ENCODE measurements around the gene NEMP1.
"Not testable (repeated sequence)": the region's sequence is repeated elsewhere in the genome, so short reads cannot be mapped to it uniquely, and the experiment has no call there.

The NEMP1 gene

DNA sequence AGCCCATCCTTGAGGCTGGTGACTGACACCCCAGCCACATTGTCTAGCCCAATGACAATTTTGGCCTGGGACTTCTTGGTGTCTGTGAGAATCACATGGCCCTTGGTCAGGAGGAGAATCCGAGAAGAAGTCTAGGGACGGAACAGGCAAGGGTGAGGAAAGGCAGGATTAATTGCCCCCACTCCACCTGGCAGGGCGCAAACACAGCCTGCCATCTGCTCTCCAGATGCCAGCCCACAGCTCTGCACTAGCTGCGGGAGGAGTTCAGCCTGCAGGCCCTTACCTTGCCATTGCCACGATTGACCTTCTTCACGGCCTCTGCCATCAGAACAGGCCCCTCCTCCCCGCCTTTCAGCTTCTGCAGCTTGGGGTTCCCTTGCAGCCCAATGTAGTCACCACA, 49.1 kb downstream of the NEMP1 start:
- no peak for DNase-seq (ENCODE audit: low read depth in 2 of 2)

DNA sequence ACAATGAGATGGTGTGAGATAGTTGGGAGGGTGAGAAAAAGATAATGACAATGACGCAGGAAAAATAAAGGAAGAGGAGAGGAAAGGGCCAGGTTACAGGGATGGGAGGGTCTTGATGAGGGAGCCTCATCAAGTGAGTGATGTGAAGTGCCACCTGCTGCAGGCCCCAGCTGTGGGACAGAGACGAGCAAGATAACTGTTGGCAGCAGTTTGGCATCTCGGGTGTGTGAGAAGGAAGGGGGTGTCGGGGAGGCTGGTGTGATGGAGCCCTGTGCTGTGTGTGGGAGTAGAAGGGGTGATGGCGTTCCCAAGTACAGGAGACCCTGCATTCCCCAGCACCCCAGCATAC, 50.8 kb downstream of the NEMP1 start:
- DNase-seq (ENCODE audit: low read depth in 2 of 2) = no peak

DNA sequence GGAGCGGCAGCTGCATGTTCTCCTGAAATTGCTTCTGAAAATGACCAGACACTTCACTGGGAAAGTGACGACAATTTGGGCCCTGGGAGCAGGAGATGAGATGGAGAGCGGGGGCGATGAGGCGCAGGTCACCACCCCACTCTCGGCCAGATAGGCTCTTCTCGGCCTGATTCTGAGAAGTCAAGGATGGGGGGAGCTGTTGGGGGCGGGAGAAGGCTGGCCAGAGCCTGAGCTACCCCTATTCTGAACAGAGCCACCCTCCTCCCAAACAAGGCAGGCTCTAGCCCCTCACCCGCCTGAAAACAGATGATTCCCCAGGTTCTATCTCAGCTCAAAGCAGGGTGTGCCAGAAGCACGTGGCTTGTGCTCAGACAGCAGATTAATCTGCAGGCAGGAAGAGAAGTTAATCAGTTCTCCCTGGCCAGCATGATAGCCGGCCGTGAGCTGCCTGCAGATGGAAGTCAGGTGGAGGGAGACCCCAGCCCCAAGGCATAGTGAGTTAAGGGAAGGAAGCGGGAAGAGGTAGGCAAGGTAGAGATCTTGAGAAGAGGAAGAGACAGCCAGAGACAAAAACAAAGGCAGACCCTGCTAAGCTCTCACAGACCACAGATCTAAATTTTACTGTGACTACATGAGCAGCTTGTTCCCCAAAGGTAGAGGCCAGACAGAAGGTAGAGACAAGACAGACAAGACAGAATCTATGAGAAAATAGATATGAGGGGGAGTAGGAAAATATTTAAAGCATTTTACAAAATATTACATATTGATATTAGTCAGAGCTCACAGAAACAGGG, 51.4 kb downstream of the NEMP1 start:
- no peak for DNase-seq (ENCODE audit: low read depth in 2 of 2)

DNA sequence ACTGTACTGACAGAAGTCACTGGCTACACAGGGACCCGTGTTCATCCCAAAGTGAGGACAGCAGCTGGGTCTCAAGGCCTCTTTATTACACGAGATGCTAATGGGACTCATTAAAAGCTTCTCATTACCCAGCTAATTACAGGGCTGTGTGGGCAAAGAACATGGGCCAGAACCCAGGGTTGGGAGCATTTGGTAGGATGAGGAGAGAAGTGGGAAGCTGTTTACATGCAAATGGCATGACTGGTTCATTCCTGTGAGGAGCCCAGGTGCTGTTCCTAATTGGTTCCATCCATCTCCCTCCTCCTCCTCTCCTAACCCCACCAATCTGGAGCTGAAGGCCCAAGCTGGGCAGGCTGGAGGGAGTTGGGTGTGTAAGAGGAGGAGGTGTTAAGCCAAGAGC, 53.4 kb downstream of the NEMP1 start:
- DNase-seq (ENCODE audit: low read depth in 2 of 2) = no peak

GRCh38 chr12:57022324-57022723, 56.3 kb downstream of the NEMP1 start:
- not testable (repeated sequence) for DNase-seq (ENCODE audit: low read depth in 2 of 2)

DNA sequence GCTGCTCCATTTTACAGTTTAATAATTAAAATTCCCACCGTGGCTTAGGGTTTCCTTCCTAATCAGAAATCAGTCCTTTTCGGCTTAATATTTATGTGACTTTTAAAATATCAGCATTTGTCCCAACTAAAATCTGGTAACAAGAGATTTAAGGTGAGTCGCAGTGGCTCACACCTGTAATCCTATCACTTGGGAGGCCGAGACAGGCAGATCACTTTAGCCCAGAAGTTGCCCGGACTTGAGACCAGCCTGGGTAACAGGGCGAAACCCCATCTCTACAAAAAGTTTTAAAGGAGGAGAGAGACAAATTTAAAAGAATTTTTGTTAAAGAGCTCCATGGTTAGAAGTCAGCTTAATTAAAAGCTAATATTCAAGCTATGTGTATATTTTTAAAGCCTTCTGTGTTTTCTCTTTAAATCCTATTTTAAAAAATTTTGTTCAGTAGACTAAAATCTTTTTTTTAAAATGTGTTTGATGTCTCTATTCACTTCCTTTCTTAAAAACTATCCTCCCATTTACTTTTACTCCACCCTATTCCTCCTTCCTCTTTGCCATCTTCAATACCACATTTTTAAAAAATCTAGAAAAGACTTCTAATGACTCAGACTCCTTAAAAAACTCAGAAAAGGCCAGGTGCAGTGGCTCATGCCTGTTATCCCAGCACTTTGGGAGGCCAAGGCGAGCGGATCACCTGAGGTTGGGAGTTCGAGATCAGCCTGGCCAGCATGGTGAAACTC, 58.4 kb downstream of the NEMP1 start:
- no peak for DNase-seq (ENCODE audit: low read depth in 2 of 2)

DNA sequence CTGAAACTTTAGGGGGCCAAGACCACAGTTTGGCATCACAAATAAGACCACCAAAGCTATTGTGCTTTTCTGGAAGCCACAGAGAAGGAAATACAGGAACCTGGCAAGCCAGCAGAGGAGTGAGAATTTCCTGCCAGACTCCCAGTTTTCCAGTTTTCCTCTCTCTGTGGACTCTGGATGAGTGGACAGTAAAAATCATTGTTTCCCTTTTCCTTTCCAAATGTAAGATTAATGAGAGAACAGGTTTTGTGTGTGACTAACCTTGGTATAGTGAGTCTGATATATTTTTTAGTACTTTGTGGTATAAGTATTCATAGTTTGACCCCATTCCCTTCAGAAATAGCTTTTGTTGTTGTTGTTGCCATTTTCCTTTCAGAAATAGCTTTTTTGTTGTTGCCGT, 59.7 kb downstream of the NEMP1 start:
- DNase-seq (ENCODE audit: low read depth in 2 of 2) = no peak

DNA sequence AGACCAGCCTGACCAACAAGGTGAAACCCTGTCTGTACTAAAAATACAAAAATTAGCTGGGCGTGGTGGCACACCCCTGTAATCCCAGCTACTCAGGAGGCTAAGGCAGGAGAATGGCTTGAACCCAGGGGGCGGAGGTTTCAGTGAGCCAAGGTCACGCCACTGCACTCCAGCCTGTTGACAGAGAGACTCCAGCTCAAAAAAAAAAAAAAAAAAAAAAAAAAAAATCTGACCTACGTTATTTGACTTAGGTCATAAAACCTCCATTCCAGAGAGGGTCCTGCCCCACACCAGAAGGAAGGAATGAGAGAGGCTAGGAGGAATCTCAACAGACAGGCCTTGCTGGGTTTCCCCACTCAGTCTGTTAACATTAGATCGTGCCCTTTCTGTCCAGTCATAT, 60.2 kb downstream of the NEMP1 start:
- not testable (repeated sequence) for DNase-seq (ENCODE audit: low read depth in 2 of 2)

GRCh38 chr12:57016348-57016747, 62.2 kb downstream of the NEMP1 start, which contains the start of gene TAC3:
TSS of gene TAC3 (minus strand) at chr12:57016529. CDS start at chr12:57015797, 732 bp downstream.
- DNase-seq (ENCODE audit: low read depth in 2 of 2) = no peak

- DNase-seq (ENCODE audit: low read depth in 2 of 2) = no peak
These were observed 65.8 kb downstream of the NEMP1 start for GRCh38 chr12:57012600-57013465.

DNA sequence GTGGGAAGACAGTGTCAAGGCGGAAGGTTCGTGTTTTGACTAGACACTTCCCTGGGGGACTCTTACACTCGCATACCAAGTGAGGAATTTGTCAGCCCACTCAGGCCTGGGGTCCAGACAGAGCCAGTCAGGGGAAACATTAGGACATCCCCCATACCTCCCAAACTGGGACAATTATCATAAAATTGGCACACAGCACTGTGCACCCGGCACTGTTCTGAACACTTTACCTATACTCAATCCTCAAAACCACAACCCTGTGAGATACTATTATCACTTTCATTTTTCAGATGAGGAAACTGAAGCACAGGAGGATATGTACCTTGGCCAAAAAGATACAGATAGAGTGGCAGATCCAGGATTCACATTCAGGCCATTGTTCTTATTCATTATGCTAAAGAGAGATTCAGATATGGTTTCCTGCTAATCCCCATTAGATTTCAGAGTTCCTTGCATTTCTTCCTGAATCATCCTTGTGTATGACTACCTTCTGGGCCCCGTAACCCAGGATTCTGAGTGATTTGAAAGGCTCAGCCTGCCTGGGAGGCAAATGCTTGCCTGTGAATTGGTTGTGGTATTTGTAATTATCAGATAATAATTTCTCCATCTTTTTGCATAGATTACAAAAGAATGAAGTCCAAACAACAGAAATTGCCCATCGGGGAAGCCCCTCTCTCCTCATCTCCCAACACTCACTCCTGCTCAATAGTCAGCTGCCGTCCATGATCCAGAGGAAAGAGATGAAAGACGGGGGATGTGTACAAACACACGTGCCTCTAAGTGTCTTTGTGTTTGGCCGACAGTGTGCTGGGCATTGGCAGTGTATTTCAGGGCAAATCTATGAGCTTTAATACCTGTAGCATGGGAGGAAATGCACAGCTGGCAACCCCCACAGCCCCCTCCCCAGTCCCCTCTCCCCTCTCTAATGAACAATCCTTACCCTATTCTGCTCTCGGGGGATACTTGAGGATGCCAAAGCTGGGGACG, 66.9 kb downstream of the NEMP1 start:
- no peak for DNase-seq (ENCODE audit: low read depth in 2 of 2)

DNA sequence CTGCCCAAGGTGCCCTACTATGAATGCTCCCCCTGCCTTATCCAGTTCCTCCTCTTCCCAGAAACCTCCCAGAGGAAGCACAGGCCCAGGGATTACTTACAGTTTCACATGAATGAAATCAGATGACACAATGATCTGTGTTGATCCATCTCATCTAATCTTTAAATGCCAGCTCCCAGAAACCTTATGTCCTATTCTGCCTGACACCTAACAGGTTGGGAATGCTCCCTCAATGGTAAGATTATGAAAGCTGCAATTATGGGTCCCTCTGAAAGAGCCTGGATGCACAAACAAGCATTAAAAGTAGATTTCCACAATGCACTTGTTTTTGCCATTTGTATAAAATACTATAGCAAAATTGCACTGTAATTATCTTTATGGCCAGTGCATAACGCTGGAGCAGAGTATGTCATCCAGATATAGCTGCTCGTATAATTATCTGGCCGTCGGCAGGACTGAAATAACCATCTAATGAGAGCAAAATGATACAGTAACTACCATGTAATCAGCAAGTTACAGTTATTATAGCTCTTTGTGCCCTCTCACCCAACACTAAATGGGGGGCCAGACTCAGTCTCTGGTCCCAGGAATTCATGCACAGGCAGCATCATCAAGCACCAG, 67.9 kb downstream of the NEMP1 start:
- DNase-seq (ENCODE audit: low read depth in 2 of 2) = no peak

DNA sequence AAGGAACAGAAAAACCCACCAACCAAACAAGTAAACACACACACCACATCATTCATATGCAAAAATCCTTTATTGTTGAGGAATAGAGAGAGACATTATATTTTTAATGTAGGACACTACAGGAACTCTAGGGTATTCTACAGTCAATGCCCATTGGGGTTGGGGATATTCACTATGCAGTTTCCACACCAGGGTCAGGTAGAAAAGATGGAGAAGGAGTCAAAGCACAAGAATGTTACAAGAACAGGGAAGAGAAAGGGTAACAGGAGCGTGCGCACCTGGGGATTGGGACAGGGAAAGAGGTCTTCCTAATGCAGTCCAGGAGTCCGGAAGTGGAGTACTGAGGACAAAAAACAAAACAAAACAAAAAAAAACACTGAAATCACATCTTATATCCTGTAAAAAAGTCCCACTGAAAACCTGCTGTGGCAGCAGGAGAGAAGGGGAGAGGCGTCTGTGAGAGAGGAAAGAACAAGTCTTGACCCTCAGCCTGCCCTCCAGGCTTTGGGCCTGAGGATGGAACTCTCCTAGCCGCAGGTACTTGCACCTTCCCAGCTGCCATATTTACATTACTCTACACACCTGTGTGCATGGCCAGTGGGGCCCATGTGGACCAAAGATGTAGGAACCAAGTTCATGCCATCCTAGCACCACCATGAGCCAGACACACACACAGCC, 68.5 kb downstream of the NEMP1 start:
- no peak for DNase-seq (ENCODE audit: low read depth in 2 of 2)

- DNase-seq (ENCODE audit: low read depth in 2 of 2) = no peak
These were observed 70.4 kb downstream of the NEMP1 start for GRCh38 chr12:57008178-57008577.

- no peak for DNase-seq (ENCODE audit: low read depth in 2 of 2)
These were observed 71.6 kb downstream of the NEMP1 start for GRCh38 chr12:57006809-57007475.

DNA sequence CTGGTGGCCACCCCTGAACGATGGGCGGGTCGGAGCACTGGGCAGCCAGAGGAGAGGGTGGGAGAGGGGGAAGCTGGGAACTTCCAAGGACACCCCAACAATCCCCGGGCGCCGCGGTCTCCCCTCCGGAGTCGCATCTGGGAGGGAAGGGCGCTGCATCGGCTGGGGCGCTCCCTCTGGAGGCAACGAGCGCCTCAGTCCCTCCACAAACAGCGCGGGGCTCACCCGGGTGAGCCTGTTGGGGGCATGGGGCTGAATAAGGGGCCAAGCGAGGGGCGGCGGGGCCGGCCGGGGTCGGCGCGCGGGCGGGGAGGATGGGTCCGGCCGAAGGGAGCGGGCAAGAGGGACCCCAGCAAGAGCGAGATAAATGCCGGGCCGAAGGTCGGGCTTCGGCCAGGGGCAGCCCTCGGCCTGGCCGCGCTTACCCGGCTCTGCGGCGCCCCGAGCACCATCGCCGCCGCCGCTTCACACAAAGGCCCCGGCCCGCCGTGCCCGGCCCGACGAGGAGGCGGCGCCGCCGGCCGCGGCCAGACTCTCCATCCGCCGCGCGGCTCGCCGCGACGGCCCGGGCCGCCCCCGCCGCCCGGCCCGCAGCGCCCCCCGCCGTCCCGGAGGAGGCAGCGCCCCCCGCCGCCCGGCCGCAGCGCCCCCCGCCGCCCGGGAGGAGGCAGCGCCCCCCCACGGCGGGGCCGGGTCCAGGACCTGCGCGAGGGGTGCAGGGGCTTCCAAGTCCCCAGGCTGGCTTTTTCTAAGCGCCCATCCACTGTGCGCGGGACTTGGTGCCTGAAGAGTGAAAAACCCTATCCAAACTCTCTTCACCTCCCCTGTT, 72.4 kb downstream of the NEMP1 start, which contains the start of gene ZBTB39:
Gene ZBTB39 (minus strand): TSS at position 567 of the 829 bp plus-strand sequence. CDS start 1,629 bp downstream, outside the sequence.
- DNase-seq (ENCODE audit: low read depth in 2 of 2) = peak; percentile 37 to 49

All from stimulated activated CD8-positive, alpha-beta memory T cell treated with anti-CD3 and anti-CD28 coated beads, Interleukin-7, amount 100 ng/mL, for 1 hour (primary cell).